NCI-H1048 (cell line): Measurements from ENCODE around the gene MBTPS2.
"Not testable (repeated sequence)": the region's sequence is repeated elsewhere in the genome, so short reads cannot be mapped to it uniquely, and the experiment has no call there.

Experiments
- DNase-seq: peaks from one replicate; lab custom pipeline; 2025; lab: John Stamatoyannopoulos, UW

The MBTPS2 gene

DNA sequence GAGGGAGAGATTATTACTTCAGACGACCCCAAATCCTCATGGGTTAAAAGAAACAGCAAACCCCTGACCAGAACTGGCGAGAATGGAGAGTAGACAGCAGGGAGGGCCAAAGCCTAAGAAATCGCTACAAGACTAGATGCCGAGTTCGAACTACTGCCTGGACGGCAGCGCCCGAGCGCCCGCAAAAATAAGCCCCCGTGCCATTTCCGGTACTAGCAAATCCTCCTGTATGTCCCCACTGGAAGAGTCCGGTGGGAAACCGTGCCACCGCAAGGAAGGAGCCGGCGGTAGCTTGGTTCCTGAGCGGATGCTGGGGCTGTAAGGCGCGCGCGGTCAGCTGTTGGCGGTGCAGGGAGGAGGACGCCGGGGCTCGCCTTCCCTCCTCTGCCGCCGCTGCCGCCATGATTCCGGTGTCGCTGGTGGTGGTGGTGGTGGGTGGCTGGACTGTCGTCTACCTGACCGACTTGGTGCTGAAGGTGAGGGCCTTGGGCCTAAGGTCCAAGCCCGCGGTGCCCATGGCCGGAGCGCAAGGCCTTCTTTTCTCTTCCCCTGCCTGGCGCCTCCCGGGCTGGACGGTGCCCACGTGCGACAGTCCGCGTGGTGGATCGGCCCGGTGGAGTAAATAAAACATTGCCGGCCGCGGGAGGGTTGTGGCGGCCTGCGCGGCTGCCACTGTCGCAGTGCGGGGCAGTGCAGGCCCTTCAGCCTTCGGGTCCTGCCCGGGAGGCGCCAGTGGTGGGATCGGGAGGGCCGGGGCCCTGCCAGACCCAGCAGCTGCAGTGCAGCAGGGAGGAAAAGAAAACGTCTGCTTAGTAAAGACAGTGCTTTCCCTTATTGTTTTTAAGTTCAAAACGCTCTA is at the start of gene MBTPS2:
Gene MBTPS2, plus strand, starts transcription at position 284 of the 859 bp plus-strand sequence. Its CDS starts 118 bp downstream, at position 402.
- DNase-seq, result peak; percentile 14

DNA sequence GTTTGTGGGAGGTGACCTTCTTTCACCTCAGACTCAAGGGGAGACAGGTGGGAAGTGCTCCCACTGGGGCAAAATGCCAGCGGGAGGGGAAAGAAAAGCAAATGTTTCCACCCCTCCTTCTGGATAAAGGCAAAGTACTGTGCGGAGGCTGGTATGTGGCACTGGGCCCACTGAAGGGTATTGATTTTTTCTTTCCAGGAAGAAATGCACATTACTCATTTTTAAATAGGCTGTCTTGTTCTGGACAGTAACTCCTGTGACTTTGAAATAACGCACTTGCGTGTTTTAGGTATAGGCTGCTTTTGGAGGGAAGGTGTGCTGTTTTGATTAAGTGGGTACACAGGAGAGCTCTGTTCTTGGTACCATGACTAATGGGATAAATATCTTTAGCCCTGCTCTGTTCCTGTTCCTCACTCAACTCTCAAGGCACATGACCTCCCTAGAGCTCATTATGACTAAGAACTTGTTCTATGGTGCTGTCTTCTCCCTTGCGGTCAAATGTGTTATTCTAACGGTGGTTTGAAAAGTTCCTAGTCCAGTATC is 40.7 kb upstream of the MBTPS2 start:
- DNase-seq, result no peak

- no peak for DNase-seq
These were observed 39.6 kb upstream of the MBTPS2 start for GRCh38 chrX:21799767-21800166.

DNA sequence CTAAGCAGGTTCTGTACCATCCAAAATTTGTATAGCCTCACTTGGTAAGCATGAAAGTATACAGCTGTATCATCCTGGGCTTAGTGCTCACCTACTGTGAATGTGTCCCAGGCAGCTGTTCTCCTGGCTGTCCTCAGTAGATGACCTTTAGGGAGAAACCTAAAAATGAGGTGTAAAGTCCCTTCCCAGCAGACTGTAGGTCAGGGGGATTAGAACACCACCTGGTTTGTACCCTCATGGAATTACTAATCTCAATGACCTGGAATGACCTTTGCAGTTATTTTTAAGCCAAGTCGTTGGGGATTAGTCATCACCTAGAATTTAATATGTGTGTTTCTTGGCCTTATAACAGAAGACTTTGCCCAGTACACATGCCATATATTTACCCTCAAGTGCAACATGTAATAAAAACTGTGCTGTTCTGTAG is 39.1 kb upstream of the MBTPS2 start:
- DNase-seq, result no peak

GRCh38 chrX:21802054-21802670 is 37.3 kb upstream of the MBTPS2 start:
- no peak for DNase-seq

- no peak for DNase-seq
These were observed 36.6 kb upstream of the MBTPS2 start for GRCh38 chrX:21802839-21803238.

DNA sequence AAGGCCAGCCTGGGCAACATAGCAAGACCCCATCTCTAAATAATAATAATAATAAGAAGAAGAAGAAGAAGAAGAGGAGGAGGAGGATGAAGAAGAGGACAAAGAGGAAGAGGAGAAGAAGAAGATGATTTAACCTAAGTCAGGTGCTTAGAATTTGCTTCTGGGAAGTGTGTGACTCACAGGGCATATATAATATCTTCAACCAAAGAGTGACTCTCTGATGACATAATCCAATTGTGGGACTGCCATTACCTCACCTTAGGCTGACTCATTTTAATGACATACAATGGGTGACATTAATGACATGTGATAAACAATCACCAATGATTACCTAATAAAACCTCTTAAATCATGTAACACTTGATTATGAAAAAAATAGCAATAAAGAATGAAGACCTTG is 32.7 kb upstream of the MBTPS2 start:
- no peak for DNase-seq

- no peak for DNase-seq
These were observed 27.6 kb upstream of the MBTPS2 start for GRCh38 chrX:21811832-21812231.

- DNase-seq, result no peak
These were observed 26.8 kb upstream of the MBTPS2 start for GRCh38 chrX:21812628-21813027.

DNA sequence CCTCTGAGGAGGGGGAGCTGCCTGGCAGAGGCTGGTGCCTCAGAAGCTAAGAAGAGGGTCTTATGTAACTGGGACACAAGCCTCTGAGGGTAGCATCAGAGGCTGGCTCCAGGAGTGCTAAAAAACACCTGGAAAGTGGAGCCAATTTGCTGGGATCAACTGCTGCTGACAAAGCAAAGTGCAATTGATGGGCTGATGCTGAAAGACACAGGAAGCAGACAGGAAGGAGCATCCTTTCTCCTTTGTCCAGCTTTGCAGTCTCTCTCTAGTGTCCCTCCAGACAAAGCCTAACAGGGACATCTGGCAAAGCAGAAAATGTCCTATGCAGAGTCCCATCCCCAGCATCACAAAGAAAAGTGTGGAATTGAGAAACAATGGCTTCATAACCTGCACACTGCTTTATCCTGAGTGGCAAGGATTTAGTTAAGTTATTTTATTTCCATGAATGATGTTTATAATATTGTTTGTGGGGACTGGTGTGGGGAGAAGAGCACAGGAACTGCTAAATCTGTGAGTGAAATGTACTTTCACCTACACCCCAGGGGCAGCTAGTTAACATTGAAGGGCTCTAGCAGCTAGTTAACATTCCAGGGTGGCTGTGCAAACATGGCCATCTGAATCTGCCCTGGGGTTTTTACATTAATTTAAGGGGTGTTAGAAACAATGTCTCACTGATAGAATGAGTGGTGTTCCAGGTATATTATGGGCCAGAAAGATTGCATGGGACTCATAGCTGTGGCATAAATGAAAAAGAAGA is 25.6 kb upstream of the MBTPS2 start:
- no peak for DNase-seq

DNA sequence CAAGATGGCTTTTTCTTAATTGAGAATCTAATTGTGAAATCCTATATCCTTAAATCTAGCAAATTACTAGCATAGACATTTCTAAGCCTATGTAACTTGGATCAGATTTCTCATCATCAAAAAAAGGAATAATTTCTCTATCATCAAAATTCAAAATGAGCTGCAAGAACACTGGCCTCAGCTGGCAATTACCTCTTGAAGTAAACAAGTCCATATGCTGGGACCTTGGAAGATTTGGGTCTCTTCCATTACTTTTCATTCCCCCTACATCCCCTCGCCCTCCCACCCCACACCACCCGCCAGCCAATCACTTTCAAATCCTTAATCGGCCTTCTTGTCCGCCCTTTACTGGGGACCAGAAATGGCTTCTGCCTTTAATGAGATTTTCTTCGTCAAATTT is 23.3 kb upstream of the MBTPS2 start:
- no peak for DNase-seq

- not testable (repeated sequence) for DNase-seq
These were observed 19.2 kb upstream of the MBTPS2 start for GRCh38 chrX:21820170-21820569.

GRCh38 chrX:21821875-21822274 is 17.5 kb upstream of the MBTPS2 start:
- DNase-seq, result no peak

GRCh38 chrX:21831496-21831895 is 7.9 kb upstream of the MBTPS2 start:
- DNase-seq, result no peak

DNA sequence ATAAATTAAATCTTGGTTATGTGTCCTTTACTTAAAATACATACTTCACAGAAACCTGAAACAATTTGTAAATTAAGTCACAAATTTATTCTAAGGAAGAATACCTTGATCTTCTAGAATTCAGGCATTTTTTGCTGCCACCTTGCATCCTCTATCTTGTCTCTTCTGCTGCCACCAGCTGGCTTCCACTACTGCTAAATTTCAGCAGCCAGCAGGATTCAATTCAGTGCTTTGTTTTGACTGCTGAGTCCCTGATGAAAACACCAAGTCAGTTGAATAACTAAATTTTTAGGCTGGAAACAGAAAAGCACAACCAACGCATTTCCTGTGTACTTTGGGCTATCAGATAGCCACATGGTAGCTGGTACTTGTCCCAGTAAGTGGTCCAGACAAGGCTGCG is 2.4 kb upstream of the MBTPS2 start:
- DNase-seq, result no peak

GRCh38 chrX:21838937-21839333 is 482 bp upstream of the MBTPS2 start:
- no peak for DNase-seq

GRCh38 chrX:21840193-21840545 is 752 bp downstream of the MBTPS2 start:
- DNase-seq, result no peak

DNA sequence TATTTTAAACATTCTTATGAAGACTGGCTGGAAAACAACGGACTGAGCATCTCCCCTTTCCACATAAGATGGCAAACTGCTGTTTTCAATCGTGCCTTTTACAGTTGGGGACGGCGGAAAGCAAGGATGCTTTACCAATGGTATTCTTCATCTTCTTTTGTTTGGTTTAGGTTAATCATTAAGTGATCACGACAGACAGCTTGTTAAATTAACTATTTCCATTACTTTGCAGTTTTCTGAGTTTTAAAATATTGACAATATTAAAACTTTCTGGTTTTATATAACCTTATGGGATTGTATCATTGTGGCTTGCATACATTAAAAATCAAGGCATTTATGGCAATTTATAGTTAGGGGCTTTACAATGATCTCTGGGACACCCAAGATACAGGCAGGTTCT is 3.8 kb downstream of the MBTPS2 start:
- DNase-seq, result no peak

DNA sequence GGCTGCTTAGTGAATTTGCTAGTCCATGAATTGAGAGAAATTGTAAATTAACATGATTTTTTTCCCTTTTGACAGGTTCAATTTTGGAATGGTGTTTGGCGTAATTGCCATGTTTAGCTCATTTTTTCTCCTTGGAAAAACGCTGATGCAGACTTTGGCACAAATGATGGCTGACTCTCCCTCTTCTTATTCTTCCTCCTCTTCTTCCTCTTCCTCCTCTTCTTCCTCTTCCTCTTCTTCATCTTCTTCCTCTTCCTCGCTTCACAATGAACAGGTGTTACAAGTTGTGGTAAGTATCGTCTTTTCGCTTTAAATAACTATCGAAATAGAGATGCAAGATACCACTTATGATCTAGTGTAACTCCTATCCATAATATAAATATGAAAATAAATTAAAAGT is 5.7 kb downstream of the MBTPS2 start:
- DNase-seq, result no peak

GRCh38 chrX:21847342-21847741 is 7.9 kb downstream of the MBTPS2 start:
- DNase-seq, result no peak

DNA sequence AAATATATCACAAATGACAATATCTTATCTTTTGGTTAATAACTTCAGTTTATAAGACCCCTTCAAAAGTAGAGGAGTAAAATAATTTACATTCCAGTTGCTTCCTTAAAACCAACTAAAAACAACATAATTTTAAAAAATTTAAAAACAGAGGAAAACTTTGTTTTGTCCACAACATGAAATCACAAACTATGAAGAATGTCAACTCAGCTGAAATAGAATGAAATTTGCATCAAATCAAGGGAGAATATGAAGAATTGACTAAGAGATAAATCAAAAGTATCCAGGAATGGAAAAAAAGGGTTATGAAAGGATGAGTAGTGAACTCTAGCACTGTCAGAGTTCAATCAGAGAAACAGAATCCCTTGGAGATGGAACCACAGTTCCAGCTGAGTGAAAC is 14.2 kb downstream of the MBTPS2 start:
- no peak for DNase-seq

- DNase-seq, result no peak
These were observed 16.6 kb downstream of the MBTPS2 start, which contains the start of gene YY2 for GRCh38 chrX:21855937-21856415. YY2 (plus strand) TSS chrX:21855987; CDS start chrX:21856485, 498 bp downstream.
